ENCODE results near the gene KIRREL3.

The KIRREL3 gene

GRCh38 chr11:126874831-126875230 lies 125.7 kb downstream of the KIRREL3 start:
- no peak for DNase-seq (ENCODE audit: low spot score)

- DNase-seq (ENCODE audit: low spot score): no peak
Observed at GRCh38 chr11:126874276-126874675, 126.3 kb downstream of the KIRREL3 start.

- DNase-seq (ENCODE audit: low spot score): no peak
Observed at GRCh38 chr11:126871792-126872191, 128.8 kb downstream of the KIRREL3 start.

- no peak for DNase-seq (ENCODE audit: low spot score)
Observed at GRCh38 chr11:126870021-126870420, 130.5 kb downstream of the KIRREL3 start.

- no peak for DNase-seq (ENCODE audit: low spot score)
Observed at GRCh38 chr11:126868741-126869140, 131.8 kb downstream of the KIRREL3 start.

- DNase-seq (ENCODE audit: low spot score): no peak
Observed at GRCh38 chr11:126864934-126865333, 135.6 kb downstream of the KIRREL3 start.

- DNase-seq (ENCODE audit: low spot score): no peak
Observed at GRCh38 chr11:126863294-126863997, 137.1 kb downstream of the KIRREL3 start.

GRCh38 chr11:126862664-126863243 lies 137.8 kb downstream of the KIRREL3 start:
- DNase-seq (ENCODE audit: low spot score): no peak

- DNase-seq (ENCODE audit: low spot score): no peak
Observed at GRCh38 chr11:126861796-126862459, 138.6 kb downstream of the KIRREL3 start.

- DNase-seq (ENCODE audit: low spot score): peak; percentile 59
Observed at GRCh38 chr11:126857860-126858808, 142.4 kb downstream of the KIRREL3 start.

GRCh38 chr11:126855536-126855935 lies 145.0 kb downstream of the KIRREL3 start:
- no peak for DNase-seq (ENCODE audit: low spot score)

- DNase-seq (ENCODE audit: low spot score): no peak
Observed at GRCh38 chr11:126853732-126854131, 146.8 kb downstream of the KIRREL3 start.

- no peak for DNase-seq (ENCODE audit: low spot score)
Observed at GRCh38 chr11:126844789-126845188, 155.8 kb downstream of the KIRREL3 start.

GRCh38 chr11:126843096-126843495 lies 157.5 kb downstream of the KIRREL3 start:
- no peak for DNase-seq (ENCODE audit: low spot score)

- DNase-seq (ENCODE audit: low spot score): no peak
Observed at GRCh38 chr11:126841999-126842398, 158.6 kb downstream of the KIRREL3 start.

- no peak for DNase-seq (ENCODE audit: low spot score)
Observed at GRCh38 chr11:126840975-126841374, 159.6 kb downstream of the KIRREL3 start.

- no peak for DNase-seq (ENCODE audit: low spot score)
Observed at GRCh38 chr11:126840201-126840886, 160.2 kb downstream of the KIRREL3 start.

- no peak for DNase-seq (ENCODE audit: low spot score)
Observed at GRCh38 chr11:126839496-126839895, 161.1 kb downstream of the KIRREL3 start.

- no peak for DNase-seq (ENCODE audit: low spot score)
Observed at GRCh38 chr11:126838779-126839178, 161.8 kb downstream of the KIRREL3 start.

GRCh38 chr11:126837581-126837980 lies 163.0 kb downstream of the KIRREL3 start:
- DNase-seq (ENCODE audit: low spot score): no peak

- DNase-seq (ENCODE audit: low spot score): no peak
Observed at GRCh38 chr11:126834573-126834972, 166.0 kb downstream of the KIRREL3 start.
